K562 (cell line): ENCODE results near the gene FUNDC2. TPM values are rescaled to one million over a fixed set of nuclear protein-coding genes. Genes with fewer than 3 reads are reported as not detected.

Source experiments
- ATAC-seq: fragments of 200-7000 bp; cut with Tn5 transposase; 3 replicates; pipeline ENCODE4 v1.9.1; 2020; ENCODE audit warnings: moderate library complexity
- BruUV-seq: library from RNA; stranded (reverse); fragments of 400-500 nt; replicated peaks from 2 replicates; lab custom pipeline; 2021; lab: Mats Ljungman, UMichigan
- CTCF ChIA-PET: fragments of 300-600 bp; formaldehyde crosslinking; extraction: SDS; loops from one replicate; lab custom pipeline; 2021; ENCODE audit warnings: low intra/inter-chr PET ratio; lab: Yijun Ruan, JAX
- POLR2A ChIA-PET: fragments of 300-600, 350-650 bp; sonication (Branson Sonifier 250); formaldehyde crosslinking; extraction: SDS; loops from one replicate; lab custom pipeline; 2021; ENCODE audit warnings: antibody characterized with exemption, inconsistent platforms; lab: Yijun Ruan, JAX
- DNase-seq, 4 experiments: peaks; one replicate each; pipeline versions ENCODE4 v3.0.0 to v3.0.0-alpha.2; 2011 to 2018; ENCODE audit warnings: low spot score in 3 of 4, mixed read lengths in 3 of 4; ENCODE audit errors: extremely low read depth in 1 of 4
- FAIRE-seq: peaks from 2 replicates; lab custom pipeline; 2011; peaks lifted over from hg19 to GRCh38; lab: Jason Lieb, UNC
- H2AFZ ChIP-seq: 2 replicates; pipeline ENCODE4 v1.6.0; 2011; ENCODE audit warnings: low read depth, low read length, control low read depth, inconsistent platforms
- H3K27ac ChIP-seq: fragments of 200-600 bp; 3 replicates; pipeline ENCODE4 v1.8.0; 2011; ENCODE audit warnings: low read depth, mild to moderate bottlenecking, control low read depth, inconsistent platforms, low read length, moderate library complexity, mixed read lengths; ENCODE audit errors: extremely low read depth
- H3K27me3 ChIP-seq, 2 experiments: fragments of 300-600 bp in 1 of 2; 2 replicates in 1 of 2; 3 replicates in 1 of 2; pipeline versions ENCODE4 v1.6.0 to v1.8.0; 2011; ENCODE audit warnings: inconsistent platforms in 2 of 2, low read length in 2 of 2, mild to moderate bottlenecking in 1 of 2, mixed read lengths in 1 of 2, moderate library complexity in 1 of 2; ENCODE audit not compliant: control insufficient read depth in 2 of 2, insufficient read depth in 2 of 2
- H3K36me3 ChIP-seq: fragments of 300-600 bp; 3 replicates; pipeline ENCODE4 v1.8.0; 2011; ENCODE audit warnings: mild to moderate bottlenecking, low read length, inconsistent platforms; ENCODE audit not compliant: control insufficient read depth, insufficient read depth
- H3K4me1 ChIP-seq, 2 experiments: fragments of 200-600 bp in 1 of 2; replicated peaks in 1 of 2; 2 replicates in 1 of 2; 3 replicates in 1 of 2; pipeline versions ENCODE4 v1.5.1 to v1.8.0; 2011; ENCODE audit warnings: inconsistent platforms in 2 of 2, low read length in 2 of 2, mild to moderate bottlenecking in 1 of 2, mixed read lengths in 1 of 2, moderate library complexity in 1 of 2; ENCODE audit not compliant: control insufficient read depth in 2 of 2, insufficient read depth in 2 of 2
- H3K4me2 ChIP-seq: 2 replicates; pipeline ENCODE4 v1.6.1; 2011; ENCODE audit warnings: low read length, control low read depth, inconsistent platforms, mixed read lengths; ENCODE audit not compliant: insufficient read depth
- H3K4me3 ChIP-seq: fragments of 200-600 bp; sonication (generic), shearing (Covaris generic); 2 replicates; pipeline ENCODE4 v1.5.1; 2016; ENCODE audit warnings: control low read depth, inconsistent platforms
- H3K79me2 ChIP-seq: fragments of 200-600 bp; 3 replicates; pipeline ENCODE4 v1.8.0; 2011; ENCODE audit warnings: low read length, inconsistent platforms; ENCODE audit not compliant: control insufficient read depth, insufficient read depth
- H3K9ac ChIP-seq, 2 experiments: 2 replicates each; pipeline versions ENCODE4 v1.6.0 to v1.6.1; 2011; ENCODE audit warnings: low read depth in 2 of 2, low read length in 2 of 2, control low read depth in 1 of 2, inconsistent platforms in 1 of 2, mild to moderate bottlenecking in 1 of 2, mixed read lengths in 1 of 2; ENCODE audit not compliant: insufficient read depth in 1 of 2
- H3K9me1 ChIP-seq: one replicate; pipeline ENCODE4 v1.6.0; 2011; ENCODE audit warnings: inconsistent platforms, mild to moderate bottlenecking, low read length, moderate library complexity; ENCODE audit not compliant: control insufficient read depth, insufficient read depth
- H3K9me3 ChIP-seq: replicated peaks from 2 replicates; pipeline ENCODE4 v1.5.1; 2011; ENCODE audit warnings: low read depth, low read length, inconsistent platforms; ENCODE audit not compliant: control insufficient read depth, insufficient read depth
- H4K20me1 ChIP-seq: replicated peaks from 2 replicates; pipeline ENCODE4 v1.6.1; 2011; ENCODE audit warnings: low read length, inconsistent platforms, mixed read lengths; ENCODE audit not compliant: control insufficient read depth, insufficient read depth
- ASH1L ChIP-seq: fragments of 450-650 bp; IDR thresholded peaks from 2 replicates; pipeline ENCODE4 v1.6.1; 2018; ENCODE audit warnings: borderline replicate concordance, mild to moderate bottlenecking, low read depth; ENCODE audit not compliant: partially characterized antibody
- CBX8 ChIP-seq: fragments of 200-600 bp; sonication (generic); IDR thresholded peaks from 2 replicates; pipeline ENCODE4 v1.6.1; 2012; ENCODE audit warnings: borderline replicate concordance, mixed run types, low read depth, mild to moderate bottlenecking, moderate library complexity, mixed read lengths, low read length, control low read depth, inconsistent platforms; ENCODE audit not compliant: poor library complexity, severe bottlenecking; ENCODE audit errors: extremely low read depth
- DDX20 ChIP-seq: fragments of 450-650 bp; IDR thresholded peaks from 2 replicates; pipeline ENCODE4 v1.6.1; 2016; ENCODE audit warnings: missing genetic modification characterization, low read depth, mild to moderate bottlenecking, missing compliant biosample characterization, moderate library complexity
- YY1 ChIP-seq, 3 experiments: IDR thresholded peaks; 2 replicates each; pipeline ENCODE4 v1.6.1; 2011; ENCODE audit warnings: low read length in 2 of 3, mild to moderate bottlenecking in 2 of 3, moderate library complexity in 2 of 3, borderline replicate concordance in 1 of 3, control low read depth in 1 of 3, low read depth in 1 of 3; ENCODE audit not compliant: insufficient read depth in 3 of 3, insufficient replicate concordance in 2 of 3, control insufficient read depth in 1 of 3, insufficient read length in 1 of 3; ENCODE audit errors: extremely low read depth in 1 of 3
- ZNF785 ChIP-seq: fragments of 250-450 bp; sonication (Bioruptor Pico); IDR thresholded peaks from 2 replicates; pipeline ENCODE4 v1.4.0; 2020; ENCODE audit warnings: mild to moderate bottlenecking
- WGBS: fragments of 100-300 bp; shearing (Covaris generic); methylation state at CpG from one replicate; pipeline ENCODE4 v1.1.6; 2016; ENCODE audit warnings: low coverage, mixed read lengths; ENCODE audit not compliant: insufficient coverage; ENCODE audit errors: missing lambda C conversion rate; 5-methylcytosine and 5-hydroxymethylcytosine counted together
- in situ Hi-C: fragments of 300-500 bp; cut with MboI; formaldehyde crosslinking; loops from 4 replicates; pipeline ENCODE4 v1.15.0; 2018; ENCODE audit warnings: inconsistent platforms, mixed read lengths
- intact Hi-C: fragments of 100-400 bp; cut with micrococcal nuclease; formaldehyde crosslinking; loops from 2 replicates; pipeline ENCODE4 v1.14.2; 2022
- polyA plus RNA-seq, 8 experiments: library from polyadenylated mRNA; depleted of rRNA in 4 of 8; stranded (reverse) in 5 of 8; unstranded in 3 of 8; fragments of >200 nt; fragmentation: Nextera tagmentation in 2 of 8; fragmentation: Illumina TruSeq in 1 of 8; extraction: Ambion mirVana in 2 of 8; extraction: Trizol in 1 of 8; gene quantifications; 2 replicates each; pipeline versions ENCODE4 v1.2.1 to v1.2.3, GENCODE V29; 2011 to 2014; ENCODE audit warnings: inconsistent platforms in 1 of 8, missing spikeins in 1 of 8
- total RNA-seq, 7 experiments: library from RNA; depleted of rRNA in 6 of 7; stranded (reverse); fragments of >200 nt in 6 of 7; fragmentation: Illumina TruSeq in 2 of 7; extraction: Trizol in 2 of 7; gene quantifications; 2 replicates each; pipeline versions ENCODE4 v1.2.1 to v1.2.3, GENCODE V29; 2011 to 2021; ENCODE audit warnings: low replicate concordance in 1 of 7
- TF ChIP-seq, protein P1 (sequence below): fragments of 450-650 bp; formaldehyde crosslinking; IDR thresholded peaks from 2 replicates; pipeline ENCODE4 v1.4.0; 2020; ENCODE audit warnings: mild to moderate bottlenecking
- TF ChIP-seq, protein P2 (sequence below): fragments of 450-650 bp; IDR thresholded peaks from one replicate; pipeline ENCODE4 v1.6.1; 2018; ENCODE audit warnings: mild to moderate bottlenecking, moderate library complexity; ENCODE audit not compliant: partially characterized antibody
- TF ChIP-seq, protein P3 (sequence below): sonication (generic); formaldehyde crosslinking; IDR thresholded peaks from 2 replicates; pipeline ENCODE4 v1.8.0; 2022; ENCODE audit warnings: missing genetic modification reagents, mild to moderate bottlenecking, borderline replicate concordance

The FUNDC2 gene
- total and polyA plus RNA-seq, 9 of the 15 experiments (the other 6 are each of a cell fraction or from before 2014, with no cell fraction given) = 50.6 to 235 (median 123) TPM

DNA sequence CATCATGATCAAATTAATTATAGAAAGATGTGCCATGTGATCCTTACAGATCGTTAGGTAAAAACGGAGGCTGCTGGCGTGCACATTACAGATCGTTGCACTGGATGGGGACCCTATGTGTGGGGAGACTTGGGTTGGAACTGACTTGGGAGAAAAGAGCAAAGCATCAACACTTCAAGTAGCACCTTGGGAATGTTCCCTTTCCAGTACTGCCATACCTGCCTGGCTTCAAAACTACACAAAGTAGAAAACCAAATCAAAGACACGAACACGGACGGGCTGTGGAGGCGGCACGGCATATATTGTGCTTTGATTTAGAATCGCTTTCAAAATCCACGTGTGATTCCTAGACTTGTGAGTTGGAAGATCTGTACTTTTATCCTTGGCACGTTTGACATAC is 43.4 kb downstream of the FUNDC2 start:
- H3K4me1 ChIP-seq = peaks cover 4 to 11% of the 10 kb centered on the region in 2 experiments; a peak in 4 of 5 replicates
- peak overlapping the region; percentile 79 for H3K4me2 ChIP-seq
- H3K36me3 ChIP-seq = peaks cover 24% of the 10 kb centered on the region
- no peaks in the 10 kb centered on the region for H3K27me3 ChIP-seq
- H3K27ac ChIP-seq = peak overlapping the region; percentile 80
- intact Hi-C loops = loop anchor here (2.0 to 5.0 kb wide), 2 partner anchors 147 to 308 kb away; partner anchors contain the start of genes DKC1 and VBP1
- H3K4me3 ChIP-seq = peak overlapping the region; percentile 71
- TSS peak; percentile 50 for BruUV-seq
- peak overlapping the region; percentile 92 for H2AFZ ChIP-seq
- H3K9ac ChIP-seq = peak overlapping the region; percentile 75 to 82; a peak in 3 of 4 replicates
- in situ Hi-C loops = no loop called here
- ATAC-seq = no peak
- ChIA-PET POLR2A (interaction anchor here (0.9 kb wide), 1 partner anchor 35 kb away, joined by 3 read pairs; no protein-coding TSS in a partner anchor), CTCF (interaction anchor here (0.7 kb wide), 1 partner anchor 43 kb away, joined by 3 read pairs; no protein-coding TSS in a partner anchor)
- H3K79me2 ChIP-seq = peaks cover 65% of the 10 kb centered on the region
- peak in 1 of 4 experiments; percentile 16 for DNase-seq
- peak; percentile 19 for FAIRE-seq
- no peaks in the 10 kb centered on the region for H3K9me3 ChIP-seq
- no peaks in the 10 kb centered on the region for H3K9me1 ChIP-seq
- H4K20me1 ChIP-seq = no peaks in the 10 kb centered on the region
- 0% methylated on average over 12 of the region's 12 CpGs for WGBS
- no peak for TF ChIP-seq YY1 (IDR thresholded peaks at IDR 0.05; ENCODE audit: borderline replicate concordance in 1 of 3, control insufficient read depth in 1 of 3, extremely low read depth in 1 of 3, insufficient read depth in 3 of 3, insufficient read length in 1 of 3, insufficient replicate concordance in 2 of 3, low read depth in 1 of 3, low read length in 2 of 3)
- TF ChIP-seq, protein P1, sequence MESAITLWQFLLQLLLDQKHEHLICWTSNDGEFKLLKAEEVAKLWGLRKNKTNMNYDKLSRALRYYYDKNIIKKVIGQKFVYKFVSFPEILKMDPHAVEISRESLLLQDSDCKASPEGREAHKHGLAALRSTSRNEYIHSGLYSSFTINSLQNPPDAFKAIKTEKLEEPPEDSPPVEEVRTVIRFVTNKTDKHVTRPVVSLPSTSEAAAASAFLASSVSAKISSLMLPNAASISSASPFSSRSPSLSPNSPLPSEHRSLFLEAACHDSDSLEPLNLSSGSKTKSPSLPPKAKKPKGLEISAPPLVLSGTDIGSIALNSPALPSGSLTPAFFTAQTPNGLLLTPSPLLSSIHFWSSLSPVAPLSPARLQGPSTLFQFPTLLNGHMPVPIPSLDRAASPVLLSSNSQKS (CRISPR knock-in tag) = no peak
- TF ChIP-seq CBX8 = no peak
- no peak for TF ChIP-seq ASH1L
- no peak for TF ChIP-seq ZNF785
- TF ChIP-seq, protein P2, sequence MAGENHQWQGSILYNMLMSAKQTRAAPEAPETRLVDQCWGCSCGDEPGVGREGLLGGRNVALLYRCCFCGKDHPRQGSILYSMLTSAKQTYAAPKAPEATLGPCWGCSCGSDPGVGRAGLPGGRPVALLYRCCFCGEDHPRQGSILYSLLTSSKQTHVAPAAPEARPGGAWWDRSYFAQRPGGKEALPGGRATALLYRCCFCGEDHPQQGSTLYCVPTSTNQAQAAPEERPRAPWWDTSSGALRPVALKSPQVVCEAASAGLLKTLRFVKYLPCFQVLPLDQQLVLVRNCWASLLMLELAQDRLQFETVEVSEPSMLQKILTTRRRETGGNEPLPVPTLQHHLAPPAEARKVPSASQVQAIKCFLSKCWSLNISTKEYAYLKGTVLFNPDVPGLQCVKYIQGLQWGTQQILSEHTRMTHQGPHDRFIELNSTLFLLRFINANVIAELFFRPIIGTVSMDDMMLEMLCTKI = no peak
- TF ChIP-seq DDX20 (tag) = no peak
- TF ChIP-seq, protein P3, sequence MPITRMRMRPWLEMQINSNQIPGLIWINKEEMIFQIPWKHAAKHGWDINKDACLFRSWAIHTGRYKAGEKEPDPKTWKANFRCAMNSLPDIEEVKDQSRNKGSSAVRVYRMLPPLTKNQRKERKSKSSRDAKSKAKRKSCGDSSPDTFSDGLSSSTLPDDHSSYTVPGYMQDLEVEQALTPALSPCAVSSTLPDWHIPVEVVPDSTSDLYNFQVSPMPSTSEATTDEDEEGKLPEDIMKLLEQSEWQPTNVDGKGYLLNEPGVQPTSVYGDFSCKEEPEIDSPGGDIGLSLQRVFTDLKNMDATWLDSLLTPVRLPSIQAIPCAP (CRISPR knock-in tag) = no peak
